Mammary epithelial cell (primary cell): ENCODE results near the gene WDR49.

Experiments
- EZH2 ChIP-seq: IDR thresholded peaks from 2 replicates; pipeline ENCODE4 v1.6.1; 2012; ENCODE audit warnings: low read length, inconsistent platforms, borderline replicate concordance
- TF ChIP-seq, protein P1 (sequence below), 2 donors: IDR thresholded peaks in 1 of 2; conservative IDR thresholded peaks in 1 of 2; 2 replicates each; pipeline ENCODE4 v1.5.1; 2011 to 2012; ENCODE audit warnings: inconsistent platforms in 2 of 2, low read length in 2 of 2, mild to moderate bottlenecking in 2 of 2, control low read depth in 1 of 2, low read depth in 1 of 2; ENCODE audit not compliant: insufficient read depth in 1 of 2; ENCODE audit errors: extremely low read depth in 1 of 2

- TF ChIP-seq, protein P1, sequence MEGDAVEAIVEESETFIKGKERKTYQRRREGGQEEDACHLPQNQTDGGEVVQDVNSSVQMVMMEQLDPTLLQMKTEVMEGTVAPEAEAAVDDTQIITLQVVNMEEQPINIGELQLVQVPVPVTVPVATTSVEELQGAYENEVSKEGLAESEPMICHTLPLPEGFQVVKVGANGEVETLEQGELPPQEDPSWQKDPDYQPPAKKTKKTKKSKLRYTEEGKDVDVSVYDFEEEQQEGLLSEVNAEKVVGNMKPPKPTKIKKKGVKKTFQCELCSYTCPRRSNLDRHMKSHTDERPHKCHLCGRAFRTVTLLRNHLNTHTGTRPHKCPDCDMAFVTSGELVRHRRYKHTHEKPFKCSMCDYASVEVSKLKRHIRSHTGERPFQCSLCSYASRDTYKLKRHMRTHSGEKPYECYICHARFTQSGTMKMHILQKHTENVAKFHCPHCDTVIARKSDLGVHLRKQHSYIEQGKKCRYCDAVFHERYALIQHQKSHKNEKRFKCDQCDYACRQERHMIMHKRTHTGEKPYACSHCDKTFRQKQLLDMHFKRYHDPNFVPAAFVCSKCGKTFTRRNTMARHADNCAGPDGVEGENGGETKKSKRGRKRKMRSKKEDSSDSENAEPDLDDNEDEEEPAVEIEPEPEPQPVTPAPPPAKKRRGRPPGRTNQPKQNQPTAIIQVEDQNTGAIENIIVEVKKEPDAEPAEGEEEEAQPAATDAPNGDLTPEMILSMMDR (conservative IDR thresholded peaks at IDR 0.05 in 1 of 2, IDR thresholded peaks at IDR 0.05 in 1 of 2; ENCODE audit: extremely low read depth in 1 of 2, insufficient read depth in 1 of 2, low read depth in 1 of 2, low read length in 2 of 2): no peak
- no peak for TF ChIP-seq EZH2
Measured at GRCh38 chr3:167671878-167672427, 18.2 kb upstream of the WDR49 start.
